Measurements from ENCODE around the gene CBLB. TPM values are rescaled to one million over a fixed set of nuclear protein-coding genes. Genes with fewer than 3 reads are reported as not detected.

The CBLB gene
- total and polyA plus RNA-seq, 4 donors = 3.1 to 22.8 (median 9.8) TPM

DNA sequence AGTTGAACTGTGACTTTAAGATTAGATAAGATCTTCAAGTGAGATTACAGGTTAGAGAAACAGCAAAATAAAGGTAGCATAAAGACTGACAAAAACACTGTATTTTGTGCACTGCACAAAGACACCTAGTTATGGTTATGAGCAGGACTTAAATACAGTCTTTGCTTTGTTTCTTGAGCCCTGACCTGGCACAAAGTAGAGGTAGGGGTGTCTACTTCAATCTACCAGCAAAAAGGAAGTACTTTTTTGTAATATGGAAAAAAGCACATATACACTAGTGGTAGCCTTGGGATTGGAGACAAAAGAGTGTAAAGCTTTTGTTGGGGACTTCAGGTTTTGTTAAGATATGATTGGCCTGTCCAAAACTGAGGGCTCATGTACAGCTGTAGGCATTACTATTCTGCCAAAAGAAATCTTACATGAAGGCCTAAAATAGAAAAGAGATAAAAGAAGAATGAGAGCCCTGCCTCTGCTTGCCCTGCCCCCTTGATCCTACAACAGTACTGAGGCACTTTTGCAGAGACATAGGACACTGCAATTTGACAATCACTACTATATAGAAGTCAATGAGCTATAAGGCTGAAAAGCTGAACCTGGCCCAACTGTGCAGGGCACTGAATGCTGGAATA lies 194.3 kb downstream of the CBLB start:
- Histone ChIP-seq H3K27ac (ENCODE audit: low read depth in 1 of 2, low read length in 2 of 2) (no peak overlapping the region), H3K9me3 (ENCODE audit: control insufficient read depth in 4 of 4, low read length in 3 of 4) (no peaks in the 10 kb centered on the region), H3K27me3 (ENCODE audit: control insufficient read depth in 4 of 4, insufficient read depth in 4 of 4, low read length in 3 of 4) (no peaks in the 10 kb centered on the region), H3K9ac (ENCODE audit: low read depth in 1 of 2, low read length in 2 of 2) (no peak overlapping the region), H3K4me3 (ENCODE audit: low read depth in 1 of 3, low read length in 3 of 3) (no peak overlapping the region), H3K36me3 (ENCODE audit: control insufficient read depth in 4 of 4, insufficient read depth in 3 of 4, low read depth in 1 of 4, low read length in 3 of 4) (peaks cover 2 to 16% (median 11%) of the 10 kb centered on the region in 4 donors), H3K4me1 (ENCODE audit: control insufficient read depth in 4 of 4, insufficient read depth in 4 of 4, low read length in 3 of 4) (peaks cover 0 to 6% (median 0%) of the 10 kb centered on the region in 4 donors)
- TF ChIP-seq, protein P1, sequence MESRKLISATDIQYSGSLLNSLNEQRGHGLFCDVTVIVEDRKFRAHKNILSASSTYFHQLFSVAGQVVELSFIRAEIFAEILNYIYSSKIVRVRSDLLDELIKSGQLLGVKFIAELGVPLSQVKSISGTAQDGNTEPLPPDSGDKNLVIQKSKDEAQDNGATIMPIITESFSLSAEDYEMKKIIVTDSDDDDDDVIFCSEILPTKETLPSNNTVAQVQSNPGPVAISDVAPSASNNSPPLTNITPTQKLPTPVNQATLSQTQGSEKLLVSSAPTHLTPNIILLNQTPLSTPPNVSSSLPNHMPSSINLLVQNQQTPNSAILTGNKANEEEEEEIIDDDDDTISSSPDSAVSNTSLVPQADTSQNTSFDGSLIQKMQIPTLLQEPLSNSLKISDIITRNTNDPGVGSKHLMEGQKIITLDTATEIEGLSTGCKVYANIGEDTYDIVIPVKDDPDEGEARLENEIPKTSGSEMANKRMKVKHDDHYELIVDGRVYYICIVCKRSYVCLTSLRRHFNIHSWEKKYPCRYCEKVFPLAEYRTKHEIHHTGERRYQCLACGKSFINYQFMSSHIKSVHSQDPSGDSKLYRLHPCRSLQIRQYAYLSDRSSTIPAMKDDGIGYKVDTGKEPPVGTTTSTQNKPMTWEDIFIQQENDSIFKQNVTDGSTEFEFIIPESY (IDR thresholded peaks at IDR 0.05) = no peak
- no peak for DNase-seq (ENCODE audit: low spot score)

DNA sequence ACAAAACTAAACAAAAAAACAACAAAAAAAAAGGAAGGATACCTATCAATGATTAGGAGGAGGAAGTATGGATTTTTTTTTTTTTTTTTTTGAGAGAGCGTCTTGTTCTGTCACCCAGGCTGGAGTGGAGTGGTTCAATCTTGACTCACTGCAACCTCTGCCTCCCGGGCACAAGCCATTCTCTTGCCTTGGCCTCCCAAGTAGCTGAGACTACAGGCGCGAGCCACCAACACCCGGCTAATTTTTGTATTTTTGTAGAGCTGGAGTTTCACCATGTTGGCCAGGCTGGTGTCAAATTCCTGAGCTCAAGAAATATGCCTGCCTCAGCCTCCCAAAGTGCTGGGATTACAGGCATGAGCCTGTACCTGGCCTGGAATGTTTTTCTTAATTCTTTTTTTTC lies 195.8 kb downstream of the CBLB start:
- TF ChIP-seq HNF4A (conservative IDR thresholded peaks at IDR 0.05) (no peak), CTCF (IDR thresholded peaks at IDR 0.05; ENCODE audit: low read depth, low read length, missing input control) (no peak), GABPA (IDR thresholded peaks at IDR 0.05 in 1 of 2, conservative IDR thresholded peaks at IDR 0.05 in 1 of 2) (no peak), RXRA (IDR thresholded peaks at IDR 0.05) (no peak), FOXA1 (IDR thresholded peaks at IDR 0.05) (no peak), RAD21 (IDR thresholded peaks at IDR 0.05) (no peak), TAF1 (conservative IDR thresholded peaks at IDR 0.05) (no peak), ATF3 (IDR thresholded peaks at IDR 0.05) (no peak), FOXA2 (IDR thresholded peaks at IDR 0.05) (no peak), JUND (IDR thresholded peaks at IDR 0.05) (no peak), SP1 (IDR thresholded peaks at IDR 0.05) (no peak), NR2F2 (IDR thresholded peaks at IDR 0.05) (no peak)
- TF ChIP-seq, protein P2, sequence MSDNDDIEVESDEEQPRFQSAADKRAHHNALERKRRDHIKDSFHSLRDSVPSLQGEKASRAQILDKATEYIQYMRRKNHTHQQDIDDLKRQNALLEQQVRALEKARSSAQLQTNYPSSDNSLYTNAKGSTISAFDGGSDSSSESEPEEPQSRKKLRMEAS (IDR thresholded peaks at IDR 0.05) = no peak
- WGBS = 98% methylated on average over 5 of the region's 5 CpGs
- H3K9me3 ChIP-seq (ENCODE audit: control insufficient read depth in 4 of 4, low read length in 3 of 4) = no peaks in the 10 kb centered on the region
- H3K36me3 ChIP-seq (ENCODE audit: control insufficient read depth in 4 of 4, insufficient read depth in 3 of 4, low read depth in 1 of 4, low read length in 3 of 4) = peaks cover 2 to 23% (median 13%) of the 10 kb centered on the region in 4 donors
- no peak overlapping the region for H3K4me3 ChIP-seq (ENCODE audit: low read depth in 1 of 3, low read length in 3 of 3)
- H3K27me3 ChIP-seq (ENCODE audit: control insufficient read depth in 4 of 4, insufficient read depth in 4 of 4, low read length in 3 of 4) = no peaks in the 10 kb centered on the region
- H3K4me1 ChIP-seq (ENCODE audit: control insufficient read depth in 4 of 4, insufficient read depth in 4 of 4, low read length in 3 of 4) = peaks cover 0 to 6% (median 0%) of the 10 kb centered on the region in 4 donors
- DNase-seq (ENCODE audit: low spot score) = no peak
- no peak overlapping the region for H3K27ac ChIP-seq (ENCODE audit: low read depth in 1 of 2, low read length in 2 of 2)
- no peak overlapping the region for H3K9ac ChIP-seq (ENCODE audit: low read depth in 1 of 2, low read length in 2 of 2)

DNA sequence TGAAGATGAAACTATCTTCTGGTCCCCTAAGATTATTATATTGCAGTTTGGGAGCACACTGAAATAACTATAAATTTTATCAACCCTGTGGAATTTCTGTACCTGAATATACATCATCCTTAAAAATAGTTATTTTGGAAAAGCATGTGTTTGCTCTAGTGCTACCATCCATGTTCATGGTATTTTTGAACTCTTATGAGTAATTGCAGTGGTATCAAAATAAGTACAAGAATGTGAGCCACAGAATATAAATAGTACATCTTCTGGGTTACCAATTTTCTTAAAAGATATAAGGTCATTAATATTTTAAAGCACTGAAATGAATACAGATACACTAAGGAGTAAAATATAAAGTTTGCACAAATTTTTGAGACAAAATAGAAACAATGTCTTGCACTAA lies 206.5 kb downstream of the CBLB start:
- TF ChIP-seq JUND (IDR thresholded peaks at IDR 0.05) (no peak), CTCF (IDR thresholded peaks at IDR 0.05; ENCODE audit: low read depth, low read length, missing input control) (no peak), RXRA (IDR thresholded peaks at IDR 0.05) (no peak)
- TF ChIP-seq, protein P2 (IDR thresholded peaks at IDR 0.05) = no peak
- Histone ChIP-seq H3K9me3 (ENCODE audit: control insufficient read depth in 4 of 4, low read length in 3 of 4) (no peaks in the 10 kb centered on the region), H3K27ac (ENCODE audit: low read depth in 1 of 2, low read length in 2 of 2) (no peak overlapping the region), H3K4me1 (ENCODE audit: control insufficient read depth in 4 of 4, insufficient read depth in 4 of 4, low read length in 3 of 4) (no peaks in the 10 kb centered on the region), H3K4me3 (ENCODE audit: low read depth in 1 of 3, low read length in 3 of 3) (no peak overlapping the region), H3K36me3 (ENCODE audit: control insufficient read depth in 4 of 4, insufficient read depth in 3 of 4, low read depth in 1 of 4, low read length in 3 of 4) (peaks cover 2 to 18% (median 6%) of the 10 kb centered on the region in 4 donors), H3K27me3 (ENCODE audit: control insufficient read depth in 4 of 4, insufficient read depth in 4 of 4, low read length in 3 of 4) (no peaks in the 10 kb centered on the region), H3K9ac (ENCODE audit: low read depth in 1 of 2, low read length in 2 of 2) (no peak overlapping the region)
- DNase-seq (ENCODE audit: low spot score) = no peak
